Skin of body (tissue), 2 donors: ENCODE results near the gene ILDR1. TPM values are rescaled to one million over a fixed set of nuclear protein-coding genes. Genes with fewer than 3 reads are reported as not detected.
A peak's percentile ranks its signal among the peaks of the same experiment; 100 is the strongest.

Experiments
- DNase-seq: peaks from one replicate; lab custom pipeline; 2025; lab: John Stamatoyannopoulos, UW
- total RNA-seq: library from RNA; depleted of rRNA; stranded (reverse); fragments of >200 nt; gene quantifications from one replicate; pipeline ENCODE4 v1.2.3, GENCODE V29; 2014

The ILDR1 gene
- total RNA-seq, 1 donor from 2014 or later: 0.49 TPM

DNA sequence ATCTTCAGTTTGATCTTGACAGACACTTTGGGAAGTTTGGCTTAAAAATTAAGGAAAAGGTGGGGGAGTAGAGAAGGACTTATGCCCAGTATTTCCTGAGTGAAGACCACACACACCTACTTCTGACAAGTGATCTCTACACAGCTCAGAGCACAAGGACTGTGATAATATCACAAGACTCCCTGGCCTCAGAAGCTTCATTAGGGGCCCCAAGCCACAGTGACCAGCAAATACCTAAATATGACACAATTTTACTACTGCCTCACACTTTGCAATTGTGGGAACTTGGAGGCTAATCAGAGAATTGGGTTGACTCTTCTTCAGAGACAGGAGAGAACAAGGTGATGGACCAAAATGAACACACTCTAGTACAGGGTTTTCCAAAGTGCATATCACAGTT, 2.6 kb downstream of the ILDR1 start:
- no peak for DNase-seq

- no peak for DNase-seq
Measured at GRCh38 chr3:122014741-122015140, 7.3 kb downstream of the ILDR1 start.

DNA sequence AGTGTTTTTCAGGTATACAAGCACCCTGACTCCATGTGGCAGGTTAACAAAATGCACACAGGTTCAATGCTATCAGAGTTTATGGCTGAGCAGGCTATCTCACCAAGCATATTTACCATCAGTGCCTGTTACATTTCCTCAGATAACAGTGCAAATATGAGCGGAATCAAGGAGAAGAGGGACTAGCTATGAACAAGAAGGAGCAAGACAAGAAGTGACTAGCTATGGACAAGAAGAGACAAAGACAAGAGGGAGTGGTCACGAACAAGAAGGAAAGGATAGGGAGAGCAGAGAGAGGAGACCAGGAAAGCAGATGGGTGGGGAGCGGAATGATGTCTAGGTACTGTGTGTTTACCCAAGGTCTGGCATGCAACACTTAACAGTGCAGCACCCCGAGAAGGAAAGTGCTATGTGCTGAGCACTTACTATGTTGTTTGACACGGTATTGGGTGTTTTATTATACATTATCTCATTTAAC, 8.6 kb downstream of the ILDR1 start:
- DNase-seq: no peak

GRCh38 chr3:122012821-122013220, 9.2 kb downstream of the ILDR1 start:
- no peak for DNase-seq

DNA sequence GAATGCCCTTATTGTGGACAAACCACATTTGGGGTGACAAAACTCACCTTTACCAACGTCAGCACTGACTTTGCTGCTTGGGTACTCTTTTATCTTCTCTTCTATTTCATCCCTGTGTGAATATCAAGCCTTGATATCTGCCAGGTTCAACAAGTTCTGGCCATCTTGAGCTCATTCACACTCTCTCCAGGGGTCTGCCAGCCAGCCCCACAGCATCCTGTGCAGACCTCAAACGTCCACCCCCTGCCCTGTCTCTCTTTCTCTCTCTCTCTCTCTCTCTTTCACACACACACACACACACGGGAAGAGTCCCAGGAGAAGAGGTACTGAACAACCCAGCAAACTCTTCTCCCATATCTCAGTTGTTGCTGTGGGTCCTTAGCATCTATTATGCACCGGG, 10.7 kb downstream of the ILDR1 start:
- no peak for DNase-seq

GRCh38 chr3:122010506-122010905, 11.5 kb downstream of the ILDR1 start:
- no peak for DNase-seq

DNA sequence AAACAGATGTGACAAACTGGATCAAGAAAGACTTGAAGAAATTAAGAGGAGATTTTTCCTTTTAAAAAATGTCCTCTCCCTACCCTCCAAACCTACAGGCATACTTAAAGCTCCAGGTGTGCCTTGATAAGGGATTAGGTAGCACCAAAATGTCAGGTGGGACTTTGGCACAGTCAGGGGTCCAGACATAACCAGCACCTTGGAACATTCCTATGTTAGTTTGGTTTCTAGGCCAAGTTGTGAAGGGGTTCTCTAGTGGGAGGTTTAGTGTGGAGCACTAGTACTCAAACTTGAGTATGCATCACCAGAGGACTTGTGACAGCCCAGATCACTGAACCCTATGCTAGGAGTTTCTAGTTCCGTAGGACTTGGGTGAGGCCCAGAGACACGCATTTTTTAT, 13.9 kb downstream of the ILDR1 start:
- no peak for DNase-seq

- DNase-seq: no peak
Measured at GRCh38 chr3:122006267-122006666, 15.8 kb downstream of the ILDR1 start.

- no peak for DNase-seq
Measured at GRCh38 chr3:122004991-122005565, 17.0 kb downstream of the ILDR1 start.

DNA sequence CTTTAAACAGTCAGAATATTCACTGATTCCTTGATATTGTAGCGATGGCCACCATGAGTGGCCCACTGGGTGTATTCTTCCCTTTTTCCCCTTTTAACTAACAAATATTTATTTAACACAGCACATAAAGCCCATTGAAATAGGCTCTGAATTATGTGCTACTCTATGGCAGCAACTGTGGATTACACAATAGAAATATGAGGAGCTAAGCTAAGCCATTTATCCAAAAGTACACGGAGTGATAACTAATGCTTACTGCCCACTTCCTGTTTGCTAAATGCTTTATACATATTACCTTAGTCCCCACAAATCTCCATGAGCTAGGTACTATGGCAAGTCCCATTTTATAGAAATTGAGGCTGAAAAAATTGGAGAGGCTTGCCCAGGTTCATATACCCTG, 17.9 kb downstream of the ILDR1 start:
- DNase-seq: no peak

DNA sequence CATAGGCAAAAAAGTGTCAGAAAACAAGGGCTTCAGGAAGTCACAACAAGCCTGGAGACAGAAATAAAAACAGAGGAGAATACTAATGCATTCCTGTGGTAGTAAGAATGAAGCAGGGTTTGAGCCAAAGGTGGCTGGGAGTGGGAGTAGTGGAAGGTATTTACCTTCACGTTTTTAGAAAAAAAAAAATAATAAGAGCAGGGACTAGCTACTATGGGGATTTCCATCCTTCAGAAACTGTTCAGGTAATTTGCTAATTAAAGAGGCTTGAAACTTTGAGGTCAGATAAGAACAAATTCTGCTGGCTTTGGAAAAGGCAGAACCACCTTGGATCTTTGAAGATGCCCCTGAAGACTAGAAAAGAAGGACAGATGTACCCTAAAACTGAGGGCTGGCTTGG, 18.4 kb downstream of the ILDR1 start:
- no peak for DNase-seq

- no peak for DNase-seq
Measured at GRCh38 chr3:122003112-122003511, 18.9 kb downstream of the ILDR1 start.

DNA sequence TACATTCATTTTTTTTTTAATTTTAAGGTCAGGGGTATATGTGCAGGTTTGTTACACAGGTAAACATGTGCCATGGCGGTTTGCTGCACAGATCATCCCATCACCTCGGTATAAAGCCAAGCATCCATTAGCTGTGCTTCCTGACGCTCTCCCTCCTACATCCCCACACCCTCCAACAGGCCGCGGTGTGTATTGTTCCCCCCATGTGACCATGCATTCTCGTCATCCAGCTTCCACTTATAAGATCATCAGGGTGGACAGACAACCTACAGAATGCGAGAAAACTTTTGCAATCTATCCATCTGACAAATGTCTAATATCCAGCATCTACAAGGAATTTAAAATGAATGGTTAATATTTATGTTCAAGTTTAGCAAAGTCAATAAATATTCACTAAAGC, 19.4 kb downstream of the ILDR1 start:
- DNase-seq: no peak

DNA sequence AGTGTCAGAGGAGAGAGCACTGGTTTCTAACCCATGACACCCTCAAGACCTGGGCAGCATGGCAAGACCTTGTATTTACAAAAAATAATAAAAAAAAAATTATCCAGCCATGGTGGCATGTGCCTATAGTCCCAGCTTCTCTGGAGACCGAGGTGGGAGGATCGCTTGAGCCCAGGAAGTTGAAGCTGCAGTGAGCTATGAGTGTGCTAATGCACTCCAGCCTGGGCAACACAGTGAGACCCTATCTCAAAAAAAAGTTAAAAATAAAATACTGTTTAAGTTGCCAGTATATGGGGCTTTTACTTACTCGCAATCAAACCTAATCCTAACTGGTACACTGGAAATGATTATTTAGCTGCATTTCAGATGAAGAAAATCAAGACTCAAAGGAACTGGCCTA, 20.2 kb downstream of the ILDR1 start:
- no peak for DNase-seq

DNA sequence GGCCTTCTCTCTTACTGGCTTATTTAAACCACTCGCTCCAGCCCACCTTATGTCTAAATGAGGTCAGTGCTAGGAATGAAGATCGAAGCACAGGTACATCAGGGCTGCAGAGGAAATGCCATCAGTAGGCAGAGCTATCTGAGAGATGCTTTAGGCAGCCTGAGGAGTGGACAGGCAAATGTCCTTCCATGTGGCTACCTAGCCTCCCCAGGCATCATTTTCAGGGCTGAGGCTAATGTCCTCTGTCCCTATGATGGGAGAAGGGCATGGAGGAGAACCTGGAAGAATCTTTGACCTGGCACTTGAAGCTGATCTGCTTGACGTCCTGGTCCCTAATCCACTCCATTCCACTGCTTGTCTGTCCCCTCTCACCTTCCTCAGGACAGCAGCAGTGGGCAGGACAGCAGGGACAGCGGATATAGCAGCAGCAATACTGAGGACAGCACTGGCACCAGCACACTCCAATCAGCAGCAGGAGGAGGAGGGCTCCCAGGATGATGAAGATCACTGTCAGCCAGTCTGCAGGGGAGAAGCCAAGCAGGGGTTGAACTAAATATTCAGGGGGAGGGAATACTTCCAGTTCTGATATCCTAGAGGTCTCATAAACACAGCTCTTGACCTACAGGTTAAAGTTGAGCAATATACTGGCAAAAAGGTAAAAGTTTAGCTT, 21.0 kb downstream of the ILDR1 start:
- no peak for DNase-seq

DNA sequence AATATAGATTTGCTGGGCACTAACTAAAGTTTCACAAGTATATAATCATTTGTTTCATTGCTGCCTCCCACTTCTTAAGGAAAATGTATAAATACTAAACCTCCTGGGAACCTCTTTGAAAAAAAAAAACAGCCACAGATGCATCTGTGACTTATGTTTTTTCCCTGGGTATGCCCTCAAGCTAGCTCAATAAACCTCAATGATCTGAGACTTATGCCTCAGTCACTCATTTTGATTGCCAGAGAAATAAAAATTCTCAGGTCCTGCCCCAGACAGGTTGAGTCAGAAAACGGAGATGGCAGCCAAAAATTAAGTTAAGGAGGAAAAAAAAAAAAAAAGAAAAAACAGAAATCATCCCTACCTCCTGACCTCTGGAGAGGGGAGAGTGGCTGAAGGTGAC, 22.1 kb downstream of the ILDR1 start:
- DNase-seq: no peak

GRCh38 chr3:121998611-121999473, 23.2 kb downstream of the ILDR1 start:
- DNase-seq: no peak

DNA sequence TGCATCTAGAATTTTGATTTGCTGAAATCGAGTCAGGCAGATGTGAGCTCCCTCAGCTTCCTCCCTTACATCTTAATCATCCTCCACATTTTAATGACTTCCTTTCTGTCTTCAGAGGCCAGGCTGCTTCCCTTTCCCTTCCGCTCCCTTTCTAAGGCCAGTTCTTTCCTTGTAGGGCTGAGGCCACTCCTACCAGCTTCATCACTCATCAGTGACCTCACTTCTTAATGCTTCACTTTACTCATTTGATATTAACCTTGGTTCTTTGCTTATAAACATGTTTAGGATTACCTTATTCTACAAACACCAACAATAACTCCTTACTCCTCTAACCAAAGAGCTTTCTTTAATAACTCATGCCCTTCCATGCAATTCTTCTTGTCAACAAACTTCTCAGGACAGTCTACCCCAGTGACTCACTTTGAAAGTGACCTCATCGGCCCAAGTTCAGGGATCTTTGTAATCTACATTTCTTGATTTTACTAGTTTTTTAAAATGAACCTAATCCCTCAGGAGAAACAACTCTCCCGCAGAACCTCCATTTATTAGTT, 23.9 kb downstream of the ILDR1 start:
- DNase-seq: no peak

GRCh38 chr3:121997372-121997771, 24.7 kb downstream of the ILDR1 start:
- DNase-seq: no peak

DNA sequence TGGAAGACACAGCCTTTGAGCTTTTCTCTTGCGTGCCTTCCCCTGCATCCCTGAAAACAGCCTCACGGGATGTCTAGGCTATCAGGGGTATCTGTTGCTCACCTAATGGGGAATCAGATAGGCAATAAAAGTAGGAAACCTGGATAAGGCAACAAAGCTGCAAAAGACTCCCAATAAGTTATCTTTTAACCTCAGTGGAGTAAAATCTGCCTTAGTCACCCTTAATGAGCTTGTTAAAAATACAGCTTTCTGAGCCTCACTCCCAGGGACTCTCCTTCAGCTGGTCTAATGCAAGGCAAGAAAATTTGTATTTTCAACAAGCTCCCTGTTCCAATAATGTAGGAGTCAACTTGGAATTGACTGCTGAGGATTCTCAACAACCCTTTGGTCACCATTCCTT, 25.6 kb downstream of the ILDR1 start:
- no peak for DNase-seq

GRCh38 chr3:121995161-121996137, 26.6 kb downstream of the ILDR1 start:
- DNase-seq: peak; percentile 41
